ENCODE measurements around the gene SLC4A4.

Gene SLC4A4

DNA sequence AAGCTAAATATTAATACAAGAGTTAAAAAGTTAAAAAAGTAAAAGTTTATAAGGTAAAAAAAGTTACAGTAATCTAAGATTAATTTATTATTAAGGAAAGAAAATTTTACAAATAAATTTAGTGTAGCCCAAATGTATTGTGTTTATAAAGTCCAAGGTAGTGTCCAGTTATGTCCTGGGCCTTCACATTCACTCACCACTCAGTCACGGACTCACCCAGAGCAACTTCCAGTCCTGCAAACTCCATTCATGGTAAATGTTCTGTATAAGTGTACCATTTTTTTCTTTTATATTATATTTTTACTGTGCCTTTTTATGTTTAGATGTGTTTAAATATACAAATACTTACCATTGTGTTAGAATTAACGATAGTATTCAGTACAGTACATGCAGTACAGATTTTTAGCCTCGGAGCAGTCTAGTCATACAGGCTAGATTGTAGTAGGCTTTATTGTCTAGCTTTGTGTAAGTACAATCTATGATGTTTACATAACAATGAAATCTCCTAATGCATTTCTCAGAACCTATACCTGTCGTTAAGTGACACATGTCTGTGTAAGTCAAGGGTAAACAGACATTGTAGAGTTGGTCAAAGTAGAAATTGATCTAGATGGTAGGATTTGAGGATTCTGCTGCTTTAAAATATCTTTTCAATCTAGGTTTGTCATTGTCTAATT is 247.4 kb downstream of the SLC4A4 start:
- no peak for DNase-seq (ENCODE audit: low read depth, low spot score)
- Histone ChIP-seq H3K27me3 (ENCODE audit: control insufficient read depth, insufficient read depth, low read length) (no peaks in the 10 kb centered on the region), H3K27ac (ENCODE audit: low read length) (no peak overlapping the region), H3K4me1 (ENCODE audit: control insufficient read depth, insufficient read depth, low read length) (no peaks in the 10 kb centered on the region), H3K4me3 (ENCODE audit: low read length) (no peak overlapping the region), H3K9me3 (ENCODE audit: control insufficient read depth, insufficient read depth, low read length) (no peaks in the 10 kb centered on the region), H3K36me3 (ENCODE audit: control insufficient read depth, insufficient read depth, low read length) (no peaks in the 10 kb centered on the region)
- no CpG with 5 or more reads among the region's 4 CpGs for WGBS (ENCODE audit: insufficient coverage, insufficient read length)

DNA sequence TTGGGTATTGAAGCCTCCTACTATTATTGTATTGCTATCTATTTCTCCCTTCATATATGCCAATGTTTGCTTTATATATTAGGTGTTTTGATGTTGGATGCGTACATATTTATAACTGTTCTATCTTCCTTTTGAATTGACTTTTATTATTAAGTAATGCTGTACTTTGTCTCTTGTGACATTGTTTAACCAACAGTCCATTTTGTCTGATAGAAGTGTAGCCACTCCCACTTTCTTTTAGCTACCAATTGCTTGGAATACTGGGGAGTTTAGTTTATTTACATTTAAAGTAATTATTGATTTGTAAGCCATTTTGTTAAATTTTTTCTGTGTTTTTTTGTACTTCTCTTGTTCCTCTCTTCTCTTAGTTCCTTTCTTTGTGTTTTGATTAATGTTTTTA is 249.2 kb downstream of the SLC4A4 start:
- Histone ChIP-seq H3K36me3 (ENCODE audit: control insufficient read depth, insufficient read depth, low read length) (no peaks in the 10 kb centered on the region), H3K27ac (ENCODE audit: low read length) (no peak overlapping the region), H3K4me1 (ENCODE audit: control insufficient read depth, insufficient read depth, low read length) (no peaks in the 10 kb centered on the region; the same call in 1 of the 2 replicates), H3K9me3 (ENCODE audit: control insufficient read depth, insufficient read depth, low read length) (no peaks in the 10 kb centered on the region), H3K4me3 (ENCODE audit: low read length) (no peak overlapping the region), H3K27me3 (ENCODE audit: control insufficient read depth, insufficient read depth, low read length) (no peaks in the 10 kb centered on the region)
- no CpG with 5 or more reads among the region's 1 CpG for WGBS (ENCODE audit: insufficient coverage, insufficient read length)
- DNase-seq (ENCODE audit: low read depth, low spot score) = no peak

DNA sequence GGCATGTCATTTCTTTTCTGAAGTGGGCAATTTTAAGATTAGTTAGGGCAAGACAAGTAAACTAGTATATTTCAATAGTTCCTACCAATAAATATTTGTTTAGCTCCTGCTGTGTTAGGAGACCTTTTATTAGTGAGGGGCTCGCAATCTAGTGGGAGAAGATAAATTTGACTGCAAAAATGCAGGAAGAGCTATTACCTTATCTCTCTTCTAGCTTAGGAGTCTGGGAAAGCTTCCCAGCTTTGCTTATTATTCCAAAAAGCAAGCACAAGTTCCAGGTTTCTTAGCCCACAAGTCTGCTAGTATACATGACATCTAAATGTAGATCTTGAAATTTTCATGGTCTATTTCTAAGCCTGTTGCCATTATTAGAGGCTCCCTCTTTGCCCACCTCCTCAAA is 254.0 kb downstream of the SLC4A4 start:
- Histone ChIP-seq H3K36me3 (ENCODE audit: control insufficient read depth, insufficient read depth, low read length) (no peaks in the 10 kb centered on the region), H3K27ac (ENCODE audit: low read length) (no peak overlapping the region), H3K4me1 (ENCODE audit: control insufficient read depth, insufficient read depth, low read length) (no peaks in the 10 kb centered on the region; the same call in 1 of the 2 replicates), H3K27me3 (ENCODE audit: control insufficient read depth, insufficient read depth, low read length) (no peaks in the 10 kb centered on the region), H3K9me3 (ENCODE audit: control insufficient read depth, insufficient read depth, low read length) (no peaks in the 10 kb centered on the region), H3K4me3 (ENCODE audit: low read length) (no peak overlapping the region)
- no peak for DNase-seq (ENCODE audit: low read depth, low spot score)
- WGBS (ENCODE audit: insufficient coverage, insufficient read length) = no CpG with 5 or more reads among the region's 1 CpG

DNA sequence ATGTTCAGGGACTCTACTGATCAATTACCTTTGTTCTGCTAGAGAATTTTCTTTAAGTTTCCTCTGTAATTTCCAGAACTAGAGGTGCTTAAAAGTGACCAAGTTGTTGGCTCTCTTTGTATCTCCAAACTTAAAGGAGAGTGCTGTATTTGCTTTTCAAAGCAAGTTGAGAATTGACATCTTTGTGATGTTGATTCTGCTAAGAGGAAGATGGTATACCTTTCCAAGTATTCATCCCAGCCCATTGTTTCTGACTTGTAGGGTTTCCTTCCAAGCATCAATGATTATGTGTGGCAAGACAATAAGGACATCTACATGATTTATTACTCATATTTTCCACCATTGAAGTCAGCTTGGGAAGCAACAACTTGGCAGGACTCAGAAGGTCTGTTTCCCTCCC is 254.5 kb downstream of the SLC4A4 start:
- DNase-seq (ENCODE audit: low read depth, low spot score) = peak; percentile 47
- no peaks in the 10 kb centered on the region for H3K27me3 ChIP-seq (ENCODE audit: control insufficient read depth, insufficient read depth, low read length)
- no peak overlapping the region for H3K4me3 ChIP-seq (ENCODE audit: low read length)
- no peaks in the 10 kb centered on the region for H3K9me3 ChIP-seq (ENCODE audit: control insufficient read depth, insufficient read depth, low read length)
- H3K27ac ChIP-seq (ENCODE audit: low read length) = no peak overlapping the region
- no peaks in the 10 kb centered on the region; the same call in 1 of the 2 replicates for H3K4me1 ChIP-seq (ENCODE audit: control insufficient read depth, insufficient read depth, low read length)
- no peaks in the 10 kb centered on the region for H3K36me3 ChIP-seq (ENCODE audit: control insufficient read depth, insufficient read depth, low read length)

DNA sequence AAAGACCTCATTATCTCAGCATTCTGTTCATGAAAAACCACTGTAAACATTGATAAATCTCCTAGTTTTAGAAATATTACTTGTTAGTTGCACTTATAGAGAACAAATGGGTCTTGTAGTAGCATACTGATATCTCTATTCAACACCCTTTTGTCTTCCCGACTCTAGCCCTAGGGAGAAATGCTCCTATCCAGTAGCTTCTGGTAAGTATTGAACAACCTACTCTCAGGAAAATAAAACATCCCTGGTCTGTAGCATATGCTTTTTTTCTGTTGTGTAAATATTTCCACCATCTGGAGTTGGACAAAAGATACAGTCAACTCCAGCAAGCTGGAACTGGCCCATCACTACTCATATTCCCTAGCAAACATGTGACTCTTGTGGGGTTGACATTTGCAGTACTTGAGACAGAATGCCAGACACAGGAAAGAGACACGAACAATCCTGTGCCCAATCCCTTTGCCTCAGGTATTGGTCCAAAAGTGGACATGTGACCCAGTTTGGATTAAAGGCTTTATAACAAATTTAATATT is 256.8 kb downstream of the SLC4A4 start:
- no CpG with 5 or more reads among the region's 2 CpGs for WGBS (ENCODE audit: insufficient coverage, insufficient read length)
- no peaks in the 10 kb centered on the region for H3K36me3 ChIP-seq (ENCODE audit: control insufficient read depth, insufficient read depth, low read length)
- no peak overlapping the region for H3K27ac ChIP-seq (ENCODE audit: low read length)
- no peaks in the 10 kb centered on the region for H3K9me3 ChIP-seq (ENCODE audit: control insufficient read depth, insufficient read depth, low read length)
- DNase-seq (ENCODE audit: low read depth, low spot score) = no peak
- H3K27me3 ChIP-seq (ENCODE audit: control insufficient read depth, insufficient read depth, low read length) = no peaks in the 10 kb centered on the region
- H3K4me3 ChIP-seq (ENCODE audit: low read length) = no peak overlapping the region
- no peaks in the 10 kb centered on the region; the same call in 1 of the 2 replicates for H3K4me1 ChIP-seq (ENCODE audit: control insufficient read depth, insufficient read depth, low read length)

DNA sequence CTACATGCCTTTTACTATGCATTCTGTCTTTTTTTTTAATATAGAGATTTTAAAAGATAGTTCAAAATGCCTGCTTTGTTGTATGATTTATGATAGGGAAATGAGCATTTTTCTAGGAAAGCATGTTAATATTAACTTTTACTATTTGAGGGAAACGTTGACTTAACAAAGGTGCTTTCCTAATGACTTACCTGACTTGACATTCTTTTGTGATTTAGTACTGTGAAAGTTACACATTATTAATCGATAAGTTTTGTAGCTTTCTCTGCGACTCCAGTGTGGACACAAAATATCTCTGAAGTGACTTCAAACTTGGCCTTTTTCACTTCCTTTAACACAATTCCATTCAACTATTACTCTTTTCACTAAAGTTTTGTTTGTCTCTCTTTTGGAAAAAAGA is 260.8 kb downstream of the SLC4A4 start:
- Histone ChIP-seq H3K27ac (ENCODE audit: low read length) (no peak overlapping the region), H3K36me3 (ENCODE audit: control insufficient read depth, insufficient read depth, low read length) (no peaks in the 10 kb centered on the region), H3K27me3 (ENCODE audit: control insufficient read depth, insufficient read depth, low read length) (no peaks in the 10 kb centered on the region), H3K4me3 (ENCODE audit: low read length) (no peak overlapping the region), H3K9me3 (ENCODE audit: control insufficient read depth, insufficient read depth, low read length) (no peaks in the 10 kb centered on the region), H3K4me1 (ENCODE audit: control insufficient read depth, insufficient read depth, low read length) (no peaks in the 10 kb centered on the region)
- no CpG with 5 or more reads among the region's 3 CpGs for WGBS (ENCODE audit: insufficient coverage, insufficient read length)
- no peak for DNase-seq (ENCODE audit: low read depth, low spot score)

DNA sequence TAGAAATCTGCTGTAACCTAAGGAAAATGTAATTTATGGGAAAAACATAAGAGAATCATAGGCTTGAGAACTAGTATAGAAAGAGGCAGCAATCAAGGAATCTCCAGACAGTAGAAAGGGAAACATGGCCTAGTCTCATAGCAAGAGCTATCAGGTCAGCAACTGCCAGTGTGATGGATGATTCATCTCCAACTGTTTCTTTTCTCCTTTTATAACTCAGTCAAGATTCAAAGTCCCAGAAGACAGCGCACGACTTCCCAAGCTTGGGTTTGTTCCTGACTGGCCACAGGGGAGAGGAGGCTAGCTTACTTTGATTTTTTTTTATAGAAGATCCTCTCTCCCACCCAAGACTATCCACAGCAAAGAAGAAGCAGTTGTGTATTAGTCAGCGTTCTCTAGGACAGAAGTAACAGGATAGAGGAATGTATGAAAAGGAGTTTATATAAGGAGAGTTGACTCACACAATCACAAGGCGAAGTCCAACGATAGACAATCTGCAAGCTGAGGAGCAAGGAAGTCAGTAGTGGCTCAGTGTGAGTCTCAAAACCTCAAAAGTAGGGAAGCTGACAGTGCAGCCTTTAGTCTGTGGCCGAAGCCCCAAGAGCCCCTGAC is 263.6 kb downstream of the SLC4A4 start:
- Histone ChIP-seq H3K27me3 (ENCODE audit: control insufficient read depth, insufficient read depth, low read length) (no peaks in the 10 kb centered on the region), H3K36me3 (ENCODE audit: control insufficient read depth, insufficient read depth, low read length) (no peaks in the 10 kb centered on the region), H3K4me3 (ENCODE audit: low read length) (no peak overlapping the region), H3K27ac (ENCODE audit: low read length) (no peak overlapping the region), H3K4me1 (ENCODE audit: control insufficient read depth, insufficient read depth, low read length) (no peaks in the 10 kb centered on the region), H3K9me3 (ENCODE audit: control insufficient read depth, insufficient read depth, low read length) (no peaks in the 10 kb centered on the region)
- no peak for DNase-seq (ENCODE audit: low read depth, low spot score)
- no CpG with 5 or more reads among the region's 6 CpGs for WGBS (ENCODE audit: insufficient coverage, insufficient read length)

DNA sequence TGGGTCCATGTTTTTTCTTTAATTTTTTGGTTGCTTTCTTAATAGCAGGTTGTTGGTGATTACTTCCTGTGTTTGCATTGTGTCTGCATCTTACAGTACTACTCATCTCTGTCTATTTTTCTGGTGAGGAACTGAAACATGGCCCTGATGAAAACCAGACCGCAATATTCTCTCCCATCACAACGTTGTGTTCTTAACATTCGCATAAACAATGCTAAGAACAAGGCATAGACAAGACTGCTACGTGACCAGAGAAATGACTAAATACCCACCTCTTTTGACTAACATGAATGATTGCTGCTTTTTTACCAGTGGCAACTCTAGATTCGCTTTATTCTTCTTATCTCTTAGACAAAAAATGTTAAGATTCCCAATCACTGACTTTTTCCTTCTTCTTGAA is 266.0 kb downstream of the SLC4A4 start:
- Histone ChIP-seq H3K4me3 (ENCODE audit: low read length) (no peak overlapping the region), H3K36me3 (ENCODE audit: control insufficient read depth, insufficient read depth, low read length) (no peaks in the 10 kb centered on the region), H3K4me1 (ENCODE audit: control insufficient read depth, insufficient read depth, low read length) (no peaks in the 10 kb centered on the region), H3K27me3 (ENCODE audit: control insufficient read depth, insufficient read depth, low read length) (no peaks in the 10 kb centered on the region), H3K27ac (ENCODE audit: low read length) (no peak overlapping the region), H3K9me3 (ENCODE audit: control insufficient read depth, insufficient read depth, low read length) (no peaks in the 10 kb centered on the region)
- WGBS (ENCODE audit: insufficient coverage, insufficient read length) = no CpG with 5 or more reads among the region's 5 CpGs
- no peak for DNase-seq (ENCODE audit: low read depth, low spot score)

DNA sequence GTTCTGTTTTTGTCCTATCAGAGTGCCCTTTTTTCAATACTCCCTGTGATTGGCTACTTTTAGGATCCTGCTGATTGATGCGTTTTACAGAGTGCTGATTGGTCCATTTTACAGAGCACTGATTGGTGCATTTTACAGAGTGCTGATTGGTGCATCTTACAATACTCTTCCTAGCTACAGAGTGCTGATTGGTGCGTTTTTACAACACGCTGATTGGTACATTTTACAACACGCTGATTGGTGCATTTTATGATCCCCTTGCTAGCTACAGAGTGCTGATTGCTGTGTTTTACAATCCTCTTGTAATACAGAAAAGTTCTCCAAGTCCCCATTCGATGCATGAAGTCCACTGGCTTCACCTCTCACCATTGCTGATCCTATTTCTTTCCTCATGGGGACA is 268.3 kb downstream of the SLC4A4 start:
- no peaks in the 10 kb centered on the region for H3K27me3 ChIP-seq (ENCODE audit: control insufficient read depth, insufficient read depth, low read length)
- no peak for DNase-seq (ENCODE audit: low read depth, low spot score)
- WGBS (ENCODE audit: insufficient coverage, insufficient read length) = no CpG with 5 or more reads among the region's 5 CpGs
- no peaks in the 10 kb centered on the region for H3K9me3 ChIP-seq (ENCODE audit: control insufficient read depth, insufficient read depth, low read length)
- H3K36me3 ChIP-seq (ENCODE audit: control insufficient read depth, insufficient read depth, low read length) = no peaks in the 10 kb centered on the region
- no peaks in the 10 kb centered on the region; the same call in 1 of the 2 replicates for H3K4me1 ChIP-seq (ENCODE audit: control insufficient read depth, insufficient read depth, low read length)
- H3K4me3 ChIP-seq (ENCODE audit: low read length) = no peak overlapping the region
- no peak overlapping the region for H3K27ac ChIP-seq (ENCODE audit: low read length)

DNA sequence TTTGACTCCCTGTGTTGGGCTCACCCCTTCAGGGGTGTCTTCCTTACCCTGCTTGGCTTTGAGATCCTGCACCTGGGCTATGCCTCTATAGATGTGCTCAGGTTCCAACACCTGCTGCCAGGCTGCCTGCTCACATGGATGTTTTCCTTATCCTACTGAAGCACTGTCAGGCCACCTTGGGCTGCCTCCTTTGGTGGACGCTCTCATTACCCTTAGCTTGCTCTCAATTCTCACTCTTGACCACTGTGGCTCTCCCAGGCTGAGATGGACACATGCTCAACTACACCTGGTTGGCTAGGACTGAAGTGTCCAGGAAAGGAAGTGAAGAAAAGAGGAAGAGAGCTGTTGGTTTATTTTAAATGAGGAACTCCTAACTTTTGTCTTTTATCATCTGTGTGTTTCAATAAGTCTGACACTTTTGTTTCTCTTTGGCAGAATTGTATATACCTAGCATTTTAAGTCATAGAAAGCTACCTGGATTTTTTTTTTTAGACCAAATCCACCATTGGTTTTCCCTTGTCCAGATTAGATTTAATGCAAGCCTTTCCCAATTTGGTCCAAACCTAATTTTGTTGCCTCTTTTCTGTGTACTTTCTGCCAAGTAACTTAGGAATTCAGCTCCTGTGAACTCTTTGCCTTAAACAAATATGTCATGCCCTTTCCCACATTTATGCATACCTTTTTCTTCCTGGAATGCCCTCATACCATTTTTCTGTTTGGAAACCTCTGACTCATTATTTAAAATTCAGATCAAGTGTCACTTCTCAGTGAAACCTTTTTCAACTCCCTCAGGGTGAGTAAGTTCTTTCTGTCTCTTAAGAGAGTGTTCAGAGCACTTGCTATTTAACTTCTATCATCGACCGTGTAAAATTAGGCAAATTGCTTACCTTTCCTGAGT is 269.2 kb downstream of the SLC4A4 start:
- Histone ChIP-seq H3K36me3 (ENCODE audit: control insufficient read depth, insufficient read depth, low read length) (no peaks in the 10 kb centered on the region), H3K9me3 (ENCODE audit: control insufficient read depth, insufficient read depth, low read length) (no peaks in the 10 kb centered on the region), H3K27me3 (ENCODE audit: control insufficient read depth, insufficient read depth, low read length) (no peaks in the 10 kb centered on the region), H3K4me3 (ENCODE audit: low read length) (no peak overlapping the region), H3K27ac (ENCODE audit: low read length) (no peak overlapping the region), H3K4me1 (ENCODE audit: control insufficient read depth, insufficient read depth, low read length) (no peaks in the 10 kb centered on the region; the same call in 1 of the 2 replicates)
- DNase-seq (ENCODE audit: low read depth, low spot score) = no peak
- WGBS (ENCODE audit: insufficient coverage, insufficient read length) = no CpG with 5 or more reads among the region's 3 CpGs

Data from iPS DF 6.9 (cell line).